ENCODE data around the gene FDXACB1. TPM values are rescaled to one million over a fixed set of nuclear protein-coding genes. Genes with fewer than 3 reads are reported as not detected.

Gene FDXACB1
- total RNA-seq, 1 experiment from 2014 or later, result 2.8 TPM

GRCh38 chr11:111886844-111887243, 7.9 kb upstream of the FDXACB1 start:
- Histone ChIP-seq H3K14ac (ENCODE audit: insufficient read depth, low read length) (no peak overlapping the region), H3K9ac (ENCODE audit: extremely low read depth, insufficient read length, low read length) (no peak overlapping the region), H4K8ac (replicated peaks; ENCODE audit: insufficient read length, low read depth, low read length) (no peak overlapping the region), H3K27me3 (ENCODE audit: insufficient read depth, low read length) (no peaks in the 10 kb centered on the region), H3K9me3 (ENCODE audit: control insufficient read depth, low read depth, low read length) (no peaks in the 10 kb centered on the region), H3K18ac (ENCODE audit: insufficient read length, low read depth, low read length) (no peak overlapping the region), H2BK120ac (ENCODE audit: low read depth, low read length, poor library complexity, severe bottlenecking) (no peak overlapping the region), H2BK5ac (ENCODE audit: insufficient read length, low read length) (no peak overlapping the region), H3K23me2 (ENCODE audit: insufficient read length, low read depth, low read length, poor library complexity, severe bottlenecking) (no peaks in the 10 kb centered on the region), H3K79me1 (ENCODE audit: insufficient read depth, low read depth, low read length, poor library complexity, severe bottlenecking) (no peaks in the 10 kb centered on the region), H2AK5ac (ENCODE audit: insufficient read length, low read length) (no peak overlapping the region), H2BK12ac (ENCODE audit: insufficient read length, low read depth, low read length) (no peak overlapping the region), H2BK20ac (ENCODE audit: low read depth, low read length, poor library complexity, severe bottlenecking) (no peak overlapping the region), H3K4me1 (ENCODE audit: insufficient read depth, low read length) (no peaks in the 10 kb centered on the region), H4K5ac (ENCODE audit: insufficient read length, low read depth, low read length) (no peak overlapping the region), H3K23ac (ENCODE audit: insufficient read length, low read depth, low read length) (no peak overlapping the region), H3K27ac (ENCODE audit: insufficient read length, low read depth, low read length) (no peak overlapping the region), H3K79me2 (ENCODE audit: insufficient read depth, low read length) (no peaks in the 10 kb centered on the region), H2BK15ac (ENCODE audit: low read depth, low read length) (no peak overlapping the region), H2AFZ (ENCODE audit: low read length) (no peak overlapping the region), H4K91ac (ENCODE audit: insufficient read length, low read depth, low read length) (no peak overlapping the region), H3K56ac (ENCODE audit: insufficient read length, low read depth, low read length) (no peak overlapping the region), H3K4me2 (ENCODE audit: insufficient read depth, insufficient read length, low read length) (no peak overlapping the region), H4K20me1 (ENCODE audit: control insufficient read depth, insufficient read depth, insufficient read length) (no peaks in the 10 kb centered on the region), H3K4ac (ENCODE audit: low read depth, low read length) (no peak overlapping the region), H3T11ph (ENCODE audit: low read length) (no peak overlapping the region)
- TF ChIP-seq CTCF (conservative IDR thresholded peaks at IDR 0.05), result no peak
- Mint-ChIP-seq H3K27ac (no peak overlapping the region), H3K36me3 (ENCODE audit: insufficient read depth in 1 of 3, low read depth in 3 of 3) (no peaks in the 10 kb centered on the region), H3K9me3 (no peaks in the 10 kb centered on the region), H3K4me3 (no peak overlapping the region), H3K4me1 (no peaks in the 10 kb centered on the region), H3K27me3 (ENCODE audit: low read depth) (no peaks in the 10 kb centered on the region; the same call in none of the 2 replicates)
- DNase-seq, result no peak
- no CpG with 5 or more reads among the region's 2 CpGs for WGBS (ENCODE audit: extremely low coverage, insufficient read length, low lambda C conversion rate)
